ENCODE results near the gene NCAPG2. TPM values are rescaled to one million over a fixed set of nuclear protein-coding genes. Genes with fewer than 3 reads are reported as not detected.

NCAPG2 gene
- total and polyA plus RNA-seq, 2 experiments from 2014 or later = 10.8 to 14.0 TPM

GRCh38 chr7:158724658-158725505, 20.3 kb upstream of the NCAPG2 start:
- no peaks in the 10 kb centered on the region for H3K36me3 ChIP-seq
- TF ChIP-seq CTCF (IDR thresholded peaks at IDR 0.05; ENCODE audit: low read depth, low read length) = no peak
- no peaks in the 10 kb centered on the region for H3K9me3 ChIP-seq (ENCODE audit: low read depth)
- DNase-seq (ENCODE audit: low read depth in 1 of 2, low spot score in 1 of 2) = no peak
- H3K27me3 ChIP-seq = no peaks in the 10 kb centered on the region
- no peak overlapping the region for H3K4me3 ChIP-seq
- no peaks in the 10 kb centered on the region for H3K4me1 ChIP-seq (ENCODE audit: low read depth)
- H3K27ac ChIP-seq = no peak overlapping the region

GRCh38 chr7:158723714-158724385, 19.2 kb upstream of the NCAPG2 start:
- Histone ChIP-seq H3K9me3 (ENCODE audit: low read depth) (no peaks in the 10 kb centered on the region), H3K27me3 (peaks cover 7% of the 10 kb centered on the region), H3K4me1 (ENCODE audit: low read depth) (no peaks in the 10 kb centered on the region), H3K36me3 (no peaks in the 10 kb centered on the region), H3K27ac (no peak overlapping the region), H3K4me3 (no peak overlapping the region)
- DNase-seq (ENCODE audit: low read depth in 1 of 2, low spot score in 1 of 2) = no peak
- TF ChIP-seq CTCF (IDR thresholded peaks at IDR 0.05; ENCODE audit: low read depth, low read length) = no peak

- H3K4me3 ChIP-seq = no peak overlapping the region
- peaks cover 13% of the 10 kb centered on the region for H3K27me3 ChIP-seq
- DNase-seq (ENCODE audit: low read depth in 1 of 2, low spot score in 1 of 2) = no peak
- no peaks in the 10 kb centered on the region for H3K4me1 ChIP-seq (ENCODE audit: low read depth)
- H3K27ac ChIP-seq = no peak overlapping the region
- TF ChIP-seq CTCF (IDR thresholded peaks at IDR 0.05; ENCODE audit: low read depth, low read length) = no peak
- no peaks in the 10 kb centered on the region for H3K9me3 ChIP-seq (ENCODE audit: low read depth)
- H3K36me3 ChIP-seq = no peaks in the 10 kb centered on the region
Measured at GRCh38 chr7:158723266-158723665, 18.7 kb upstream of the NCAPG2 start.

GRCh38 chr7:158722574-158723237, 18.1 kb upstream of the NCAPG2 start:
- no peak overlapping the region for H3K4me3 ChIP-seq
- no peaks in the 10 kb centered on the region for H3K9me3 ChIP-seq (ENCODE audit: low read depth)
- TF ChIP-seq CTCF (IDR thresholded peaks at IDR 0.05; ENCODE audit: low read depth, low read length) = no peak
- DNase-seq (ENCODE audit: low read depth in 1 of 2, low spot score in 1 of 2) = no peak
- H3K36me3 ChIP-seq = no peaks in the 10 kb centered on the region
- no peaks in the 10 kb centered on the region for H3K4me1 ChIP-seq (ENCODE audit: low read depth)
- H3K27me3 ChIP-seq = peaks cover 19% of the 10 kb centered on the region
- no peak overlapping the region for H3K27ac ChIP-seq

- no peak for TF ChIP-seq CTCF (IDR thresholded peaks at IDR 0.05; ENCODE audit: low read depth, low read length)
Measured at GRCh38 chr7:158720112-158720511, 15.5 kb upstream of the NCAPG2 start.

More at GRCh38 chr7:158720112-158720511, 15.5 kb upstream of the NCAPG2 start:
- no peaks in the 10 kb centered on the region for H3K36me3 ChIP-seq
- H3K27me3 ChIP-seq = peaks cover 36% of the 10 kb centered on the region
- H3K4me3 ChIP-seq = no peak overlapping the region
- no peaks in the 10 kb centered on the region for H3K4me1 ChIP-seq (ENCODE audit: low read depth)
- H3K9me3 ChIP-seq (ENCODE audit: low read depth) = no peaks in the 10 kb centered on the region
- no peak for DNase-seq (ENCODE audit: low read depth in 1 of 2, low spot score in 1 of 2)
- no peak overlapping the region for H3K27ac ChIP-seq

All from cardiac muscle cell (in vitro differentiated cells and primary cell).